Measurements from ENCODE around the gene ANKFY1. TPM values are rescaled to one million over a fixed set of nuclear protein-coding genes. Genes with fewer than 3 reads are reported as not detected.

ANKFY1 gene
- total RNA-seq, 1 donor = 44.9 TPM

- peaks cover 4% of the 10 kb centered on the region for H3K4me1 ChIP-seq (ENCODE audit: insufficient read depth, low read length)
- peaks cover 4% of the 10 kb centered on the region for H3K36me3 ChIP-seq (ENCODE audit: insufficient read depth, low read length)
- peaks cover 95% of the 10 kb centered on the region for H3K79me2 ChIP-seq (ENCODE audit: insufficient read depth, low read length)
- H3K27ac ChIP-seq (ENCODE audit: low read depth, low read length) = peak overlapping the region; percentile 11
- TF ChIP-seq CTCF (IDR thresholded peaks at IDR 0.05; ENCODE audit: extremely low read depth, low read depth, low read length) = no peak
- no peak overlapping the region for H3K4me2 ChIP-seq (ENCODE audit: insufficient read depth, low read length)
- H3K4me3 ChIP-seq (ENCODE audit: insufficient read depth, low read length) = no peak overlapping the region
- no peaks in the 10 kb centered on the region for H3K9me3 ChIP-seq (ENCODE audit: low read depth, low read length)
- H4K20me1 ChIP-seq (ENCODE audit: insufficient read depth, low read length) = peaks cover 62% of the 10 kb centered on the region
- no peak for DNase-seq (ENCODE audit: insufficient read length, low spot score, missing footprints)
- H2AFZ ChIP-seq (ENCODE audit: low read length) = no peak overlapping the region
- no peaks in the 10 kb centered on the region for H3K27me3 ChIP-seq (ENCODE audit: insufficient read depth, low read length)
Observed at GRCh38 chr17:4136373-4136772, 127.4 kb downstream of the ANKFY1 start.

- Histone ChIP-seq H3K4me3 (ENCODE audit: insufficient read depth, low read length) (no peak overlapping the region), H4K20me1 (ENCODE audit: insufficient read depth, low read length) (peaks cover 62% of the 10 kb centered on the region)
Observed at GRCh38 chr17:4135489-4135888, 128.3 kb downstream of the ANKFY1 start.

GRCh38 chr17:4134721-4135120 lies 129.1 kb downstream of the ANKFY1 start:
- peaks cover 4% of the 10 kb centered on the region for H3K36me3 ChIP-seq (ENCODE audit: insufficient read depth, low read length)
- H3K4me2 ChIP-seq (ENCODE audit: insufficient read depth, low read length) = no peak overlapping the region
- no peak overlapping the region for H3K4me3 ChIP-seq (ENCODE audit: insufficient read depth, low read length)
- DNase-seq (ENCODE audit: insufficient read length, low spot score, missing footprints) = no peak
- peaks cover 91% of the 10 kb centered on the region for H3K79me2 ChIP-seq (ENCODE audit: insufficient read depth, low read length)
- H3K27ac ChIP-seq (ENCODE audit: low read depth, low read length) = no peak overlapping the region
- H2AFZ ChIP-seq (ENCODE audit: low read length) = no peak overlapping the region
- H3K4me1 ChIP-seq (ENCODE audit: insufficient read depth, low read length) = peaks cover 8% of the 10 kb centered on the region
- peaks cover 56% of the 10 kb centered on the region for H4K20me1 ChIP-seq (ENCODE audit: insufficient read depth, low read length)
- no peak for TF ChIP-seq CTCF (IDR thresholded peaks at IDR 0.05; ENCODE audit: extremely low read depth, low read depth, low read length)
- H3K9me3 ChIP-seq (ENCODE audit: low read depth, low read length) = no peaks in the 10 kb centered on the region
- H3K27me3 ChIP-seq (ENCODE audit: insufficient read depth, low read length) = no peaks in the 10 kb centered on the region

More at GRCh38 chr17:4135489-4135888, 128.3 kb downstream of the ANKFY1 start:
- no peaks in the 10 kb centered on the region for H3K27me3 ChIP-seq (ENCODE audit: insufficient read depth, low read length)
- H3K36me3 ChIP-seq (ENCODE audit: insufficient read depth, low read length) = peaks cover 4% of the 10 kb centered on the region
- peaks cover 7% of the 10 kb centered on the region for H3K4me1 ChIP-seq (ENCODE audit: insufficient read depth, low read length)
- no peaks in the 10 kb centered on the region for H3K9me3 ChIP-seq (ENCODE audit: low read depth, low read length)
- no peak for TF ChIP-seq CTCF (IDR thresholded peaks at IDR 0.05; ENCODE audit: extremely low read depth, low read depth, low read length)
- H3K79me2 ChIP-seq (ENCODE audit: insufficient read depth, low read length) = peaks cover 93% of the 10 kb centered on the region
- no peak overlapping the region for H3K4me2 ChIP-seq (ENCODE audit: insufficient read depth, low read length)
- no peak overlapping the region for H3K27ac ChIP-seq (ENCODE audit: low read depth, low read length)
- H2AFZ ChIP-seq (ENCODE audit: low read length) = no peak overlapping the region
- DNase-seq (ENCODE audit: insufficient read length, low spot score, missing footprints) = no peak

- Histone ChIP-seq H3K4me3 (ENCODE audit: insufficient read depth, low read length) (no peak overlapping the region), H3K27me3 (ENCODE audit: insufficient read depth, low read length) (no peaks in the 10 kb centered on the region), H3K27ac (ENCODE audit: low read depth, low read length) (peak overlapping the region; percentile 31), H3K9me3 (ENCODE audit: low read depth, low read length) (no peaks in the 10 kb centered on the region), H3K4me1 (ENCODE audit: insufficient read depth, low read length) (peaks cover 8% of the 10 kb centered on the region), H3K36me3 (ENCODE audit: insufficient read depth, low read length) (peaks cover 4% of the 10 kb centered on the region), H2AFZ (ENCODE audit: low read length) (no peak overlapping the region), H4K20me1 (ENCODE audit: insufficient read depth, low read length) (peaks cover 42% of the 10 kb centered on the region), H3K79me2 (ENCODE audit: insufficient read depth, low read length) (peaks cover 88% of the 10 kb centered on the region), H3K4me2 (ENCODE audit: insufficient read depth, low read length) (no peak overlapping the region)
- no peak for DNase-seq (ENCODE audit: insufficient read length, low spot score, missing footprints)
- no peak for TF ChIP-seq CTCF (IDR thresholded peaks at IDR 0.05; ENCODE audit: extremely low read depth, low read depth, low read length)
Observed at GRCh38 chr17:4130715-4131114, 133.1 kb downstream of the ANKFY1 start.

Measured in osteoblast (primary cell).